HG02759 (cell line): ENCODE measurements around the gene WDR91.
A peak's percentile ranks its signal among the peaks of the same experiment; 100 is the strongest.

Experiments
- ATAC-seq: cut with Tn5 transposase; IDR thresholded peaks from one replicate; pipeline ENCODE4 v1.9.1; 2021; ENCODE audit warnings: mild to moderate bottlenecking, moderate library complexity; ENCODE audit not compliant: unreplicated experiment

WDR91 gene

GRCh38 chr7:135211179-135211945 lies at the start of gene WDR91:
TSS of gene WDR91 (minus strand) at chr7:135211526. CDS start at chr7:135211502, 24 bp downstream.
- ATAC-seq = peak; percentile 86

DNA sequence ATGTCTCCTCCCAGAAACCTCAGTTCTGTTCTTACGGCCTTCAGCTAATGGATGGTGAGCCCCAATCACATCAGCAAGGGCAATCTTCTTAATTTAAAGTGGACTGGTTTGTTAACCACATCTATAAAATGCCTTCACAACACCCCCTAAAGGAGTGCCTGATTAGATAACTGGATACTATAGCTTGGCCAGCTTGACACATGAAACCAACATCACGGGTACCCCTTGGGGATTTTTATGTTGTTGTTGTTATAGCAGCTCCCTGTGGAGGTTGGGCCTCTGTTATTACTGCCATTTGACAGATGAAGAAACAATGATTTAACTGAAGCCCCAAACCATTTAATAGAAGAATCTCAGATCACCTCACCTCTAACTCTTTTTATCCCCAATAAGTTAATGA lies 49.1 kb upstream of the WDR91 start:
- ATAC-seq = no peak

- ATAC-seq = no peak
Measured at GRCh38 chr7:135259702-135260101, 48.4 kb upstream of the WDR91 start.

DNA sequence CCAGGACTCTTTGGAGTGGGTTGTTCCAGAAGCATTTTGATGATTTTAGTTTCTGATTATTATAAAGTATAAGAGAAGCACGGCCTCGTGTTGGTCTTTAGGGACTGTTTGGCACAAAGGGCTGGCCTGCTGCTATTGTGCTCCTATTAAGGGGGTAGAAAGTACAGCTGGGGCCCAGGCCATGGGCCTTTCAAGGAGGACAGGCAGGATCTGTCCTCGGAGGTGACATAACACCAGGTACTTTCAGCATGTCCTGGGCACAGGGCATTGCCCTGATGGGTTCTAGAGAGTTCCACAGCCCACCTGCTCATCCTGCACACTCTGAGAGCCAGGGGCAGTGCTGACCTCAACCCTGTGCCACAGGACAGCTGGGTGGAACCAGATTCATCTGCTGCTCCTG lies 47.3 kb upstream of the WDR91 start:
- no peak for ATAC-seq

GRCh38 chr7:135257790-135258189 lies 46.5 kb upstream of the WDR91 start:
- no peak for ATAC-seq

DNA sequence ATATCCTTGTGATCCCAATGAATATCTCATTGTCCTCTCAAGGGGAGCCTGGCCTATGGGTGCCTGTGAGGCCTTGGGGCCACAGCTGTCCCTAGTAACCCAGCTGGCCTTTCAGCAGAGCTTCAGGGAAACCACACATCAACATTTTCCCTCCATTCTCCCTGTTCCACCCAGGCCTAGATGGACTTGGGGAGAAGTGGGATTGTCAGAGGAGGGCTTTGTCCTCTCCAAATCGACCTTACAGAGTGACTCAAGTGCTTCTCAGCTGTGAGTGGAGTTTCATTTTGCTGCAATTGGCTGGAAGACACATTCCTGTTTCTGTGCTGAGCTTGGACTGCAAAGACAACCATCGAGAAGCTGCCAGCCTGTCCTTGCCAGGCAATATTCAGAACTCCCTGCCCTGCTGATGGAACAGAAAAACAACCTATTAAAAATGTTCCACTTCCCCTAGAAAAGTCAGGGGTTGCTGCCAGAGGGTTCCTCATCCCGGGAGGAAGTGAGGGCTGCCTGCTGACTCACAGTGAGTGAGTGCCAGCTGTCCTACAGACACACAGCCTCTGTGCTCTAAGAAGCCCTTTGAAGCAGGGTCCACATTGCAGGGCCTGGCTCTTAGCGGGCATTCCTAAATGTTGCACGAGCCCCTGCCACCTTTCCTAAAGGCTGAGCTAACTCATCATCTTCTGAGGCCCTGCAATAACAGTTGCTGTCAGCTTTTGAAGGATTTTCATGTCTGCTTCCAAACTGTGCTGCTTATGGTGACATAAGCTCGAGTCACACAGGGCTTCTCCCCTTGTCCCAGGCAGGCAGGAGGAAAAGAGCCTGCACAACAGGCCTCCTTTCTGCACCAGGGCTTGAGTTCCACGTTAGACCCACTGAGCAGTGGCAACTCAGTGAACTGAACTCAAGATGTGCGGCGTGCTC lies 42.8 kb upstream of the WDR91 start:
- no peak for ATAC-seq

DNA sequence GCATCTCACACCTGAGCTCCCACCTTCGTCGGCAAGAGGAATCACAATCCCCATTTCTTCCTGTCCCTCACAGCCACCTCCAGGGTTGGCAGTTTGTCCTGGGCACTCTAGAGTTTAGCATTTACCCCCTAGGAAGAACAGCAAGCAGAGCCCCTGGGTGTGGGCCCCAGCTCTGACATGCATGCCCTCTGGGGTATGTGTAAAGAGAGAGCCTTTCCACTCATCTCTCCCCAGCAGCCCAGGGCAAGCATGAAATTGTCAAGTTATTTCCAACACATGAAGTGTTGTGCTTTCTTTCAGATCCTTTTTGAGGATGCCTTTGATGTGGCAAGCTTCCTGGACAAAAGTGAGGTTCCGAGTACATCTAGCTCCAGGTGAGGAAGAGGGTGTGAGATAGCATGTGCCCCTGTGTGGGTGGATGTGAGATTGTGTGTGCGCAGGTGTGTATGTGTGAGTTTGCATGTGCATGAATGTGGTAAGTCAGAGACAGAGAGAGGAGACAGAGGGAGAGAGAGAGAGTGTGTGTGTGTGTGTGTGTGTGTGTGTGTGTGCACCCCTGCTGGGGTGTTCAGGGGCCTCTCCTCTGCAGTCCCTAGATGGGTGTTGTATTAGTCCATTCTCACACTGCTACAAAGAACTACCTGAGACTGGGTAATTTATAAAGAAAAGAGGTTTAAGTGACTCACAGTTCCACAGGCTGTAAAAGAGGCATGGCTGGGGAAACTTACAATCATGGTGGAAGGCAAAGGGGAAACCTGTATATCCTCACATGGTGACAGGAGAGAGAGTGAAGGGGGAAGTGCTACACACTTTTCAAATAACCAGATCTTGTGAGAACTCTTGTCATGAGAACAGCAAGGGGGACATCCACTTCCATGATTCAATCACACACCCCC lies 40.4 kb upstream of the WDR91 start:
- peak; percentile 51 for ATAC-seq

DNA sequence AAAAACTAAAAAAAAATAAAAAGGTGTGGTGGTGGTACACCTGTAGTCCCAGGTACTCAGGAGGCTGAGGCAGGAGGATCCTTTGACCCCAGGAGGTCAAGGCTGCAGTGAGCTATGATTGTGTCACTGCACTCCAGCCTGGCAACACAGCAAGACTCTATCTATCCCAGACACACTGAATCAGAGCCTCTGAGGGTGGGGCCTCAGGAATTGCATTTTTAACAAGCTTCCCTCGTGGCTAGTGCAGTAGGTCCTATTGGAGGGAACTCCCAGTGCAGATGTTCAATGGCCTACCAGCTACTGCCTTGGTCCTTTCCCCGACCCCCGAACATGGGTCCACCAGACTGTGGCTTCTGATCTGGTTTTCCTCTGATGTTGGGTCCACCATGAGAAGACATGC lies 37.2 kb upstream of the WDR91 start:
- no peak for ATAC-seq

- no peak for ATAC-seq
Measured at GRCh38 chr7:135247746-135248471, 36.6 kb upstream of the WDR91 start.

DNA sequence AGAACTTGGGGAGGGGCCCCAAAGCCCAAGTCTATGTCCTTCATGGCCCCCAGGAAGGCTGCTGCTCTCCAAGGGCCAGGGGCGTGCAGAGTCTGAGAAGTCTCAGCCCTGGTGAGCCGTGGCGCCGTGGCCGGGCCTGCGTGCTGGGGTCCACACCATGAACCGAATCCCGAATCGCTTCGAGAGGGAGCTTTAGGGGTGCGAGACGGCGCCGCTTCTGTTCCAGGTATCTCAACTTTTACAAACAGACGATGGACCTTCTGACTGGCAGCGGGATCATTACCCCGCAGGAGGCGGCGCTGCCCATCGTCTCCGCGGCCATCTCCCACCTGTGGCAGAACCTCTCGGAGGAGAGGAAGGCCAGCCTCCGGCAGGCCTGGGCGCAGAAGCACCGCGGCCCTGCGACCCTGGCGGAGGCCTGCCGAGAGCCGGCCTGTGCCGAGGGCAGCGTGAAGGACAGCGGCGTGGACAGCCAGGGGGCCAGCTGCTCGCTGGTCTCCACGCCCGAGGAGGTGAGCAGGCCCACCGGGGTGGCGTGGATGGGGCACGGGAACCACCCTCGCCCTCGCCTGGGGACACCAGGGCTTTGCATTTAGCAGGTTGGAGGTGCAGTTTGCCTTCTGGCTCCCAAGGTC lies 35.0 kb upstream of the WDR91 start:
- ATAC-seq = no peak

GRCh38 chr7:135245226-135246190 lies 34.2 kb upstream of the WDR91 start:
- no peak for ATAC-seq

DNA sequence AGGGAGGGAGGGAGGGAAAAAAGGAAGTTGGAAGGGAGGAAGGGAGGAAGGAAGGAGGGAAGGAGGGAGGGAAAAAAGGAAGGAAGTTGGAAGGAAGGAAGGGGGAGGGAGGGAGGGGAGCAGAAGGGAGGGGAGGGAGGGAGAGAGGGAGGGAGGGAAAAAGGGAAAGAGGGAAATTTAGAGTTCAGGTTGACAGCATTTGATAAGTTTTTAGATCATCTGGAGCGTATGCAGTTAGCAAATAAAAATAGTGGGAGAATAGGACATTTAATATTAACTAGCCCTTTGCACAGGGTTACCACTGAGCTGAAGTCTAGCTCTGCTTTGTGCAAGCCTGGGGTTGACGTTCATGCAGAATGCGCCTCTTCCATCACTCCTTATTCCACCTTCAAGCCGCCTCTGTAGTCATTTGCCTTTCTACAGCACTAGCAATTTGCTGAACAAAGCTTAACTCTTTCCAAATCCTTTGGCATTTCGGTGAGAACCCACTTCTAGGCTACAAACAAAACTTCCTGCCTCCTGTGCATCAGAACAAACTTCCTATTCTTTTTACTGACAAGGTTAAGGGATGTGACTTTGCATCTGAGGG lies 30.9 kb upstream of the WDR91 start:
- ATAC-seq = no peak

- ATAC-seq = no peak
Measured at GRCh38 chr7:135240441-135240840, 29.1 kb upstream of the WDR91 start.

DNA sequence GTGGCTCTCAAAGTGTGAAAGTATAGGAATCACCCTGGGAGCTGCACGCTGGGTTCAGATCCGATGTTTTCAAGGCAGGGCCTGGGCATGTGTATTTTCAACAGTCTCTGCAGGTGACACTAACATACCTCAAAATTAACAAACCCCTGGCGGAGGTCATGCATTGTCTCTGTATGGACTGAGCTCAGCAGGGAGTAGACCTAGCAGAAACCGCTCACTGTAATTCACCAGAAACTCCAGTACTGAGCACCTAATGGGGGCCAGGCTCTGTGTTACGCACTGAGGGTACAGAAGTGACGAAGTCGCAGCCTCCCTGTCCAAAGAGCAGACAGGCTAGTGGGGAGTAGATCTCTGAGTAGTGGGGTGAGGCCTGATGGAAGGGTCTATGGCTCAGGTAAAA lies 27.9 kb upstream of the WDR91 start:
- ATAC-seq = no peak

DNA sequence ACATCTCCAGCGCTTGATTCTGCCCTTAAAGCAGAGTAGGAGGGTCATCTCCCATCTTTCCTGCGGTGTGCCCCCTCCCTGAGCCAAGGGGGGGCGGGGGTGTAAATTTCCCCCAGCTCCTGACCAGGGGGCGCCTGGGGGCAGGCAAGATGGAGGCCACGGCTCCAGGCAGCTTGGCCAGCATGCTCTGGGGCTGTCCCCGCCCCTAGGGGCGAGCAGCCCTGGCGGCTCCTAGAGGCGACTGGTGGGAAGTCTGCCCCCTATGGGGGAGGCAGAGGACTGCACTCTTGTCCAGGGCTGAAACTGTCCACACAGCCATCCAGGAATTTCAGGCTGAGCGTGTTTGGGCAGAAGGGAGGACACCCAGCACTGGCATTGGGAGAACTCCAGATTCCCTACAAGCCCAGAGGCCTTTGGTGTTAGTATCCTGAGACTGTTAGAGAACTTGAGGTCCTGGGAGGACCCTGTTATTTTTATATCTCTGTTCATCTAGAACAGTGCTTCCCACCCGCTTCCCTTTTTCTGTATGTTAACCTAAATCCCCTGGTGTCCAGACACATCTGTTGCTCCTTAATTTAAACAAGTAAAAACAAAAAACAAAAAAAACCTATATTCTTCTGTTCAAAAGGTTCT lies 26.9 kb upstream of the WDR91 start:
- no peak for ATAC-seq

- ATAC-seq = peak; percentile 88
Measured at GRCh38 chr7:135236727-135237126, 25.4 kb upstream of the WDR91 start.

- ATAC-seq = no peak
Measured at GRCh38 chr7:135235841-135236240, 24.5 kb upstream of the WDR91 start.

- ATAC-seq = no peak
Measured at GRCh38 chr7:135234727-135235126, 23.4 kb upstream of the WDR91 start.
